Measurements from ENCODE around the gene NGEF.

The NGEF gene

GRCh38 chr2:232897598-232898408 is 115.3 kb downstream of the NGEF start:
- DNase-seq (ENCODE audit: low read depth): no peak

DNA sequence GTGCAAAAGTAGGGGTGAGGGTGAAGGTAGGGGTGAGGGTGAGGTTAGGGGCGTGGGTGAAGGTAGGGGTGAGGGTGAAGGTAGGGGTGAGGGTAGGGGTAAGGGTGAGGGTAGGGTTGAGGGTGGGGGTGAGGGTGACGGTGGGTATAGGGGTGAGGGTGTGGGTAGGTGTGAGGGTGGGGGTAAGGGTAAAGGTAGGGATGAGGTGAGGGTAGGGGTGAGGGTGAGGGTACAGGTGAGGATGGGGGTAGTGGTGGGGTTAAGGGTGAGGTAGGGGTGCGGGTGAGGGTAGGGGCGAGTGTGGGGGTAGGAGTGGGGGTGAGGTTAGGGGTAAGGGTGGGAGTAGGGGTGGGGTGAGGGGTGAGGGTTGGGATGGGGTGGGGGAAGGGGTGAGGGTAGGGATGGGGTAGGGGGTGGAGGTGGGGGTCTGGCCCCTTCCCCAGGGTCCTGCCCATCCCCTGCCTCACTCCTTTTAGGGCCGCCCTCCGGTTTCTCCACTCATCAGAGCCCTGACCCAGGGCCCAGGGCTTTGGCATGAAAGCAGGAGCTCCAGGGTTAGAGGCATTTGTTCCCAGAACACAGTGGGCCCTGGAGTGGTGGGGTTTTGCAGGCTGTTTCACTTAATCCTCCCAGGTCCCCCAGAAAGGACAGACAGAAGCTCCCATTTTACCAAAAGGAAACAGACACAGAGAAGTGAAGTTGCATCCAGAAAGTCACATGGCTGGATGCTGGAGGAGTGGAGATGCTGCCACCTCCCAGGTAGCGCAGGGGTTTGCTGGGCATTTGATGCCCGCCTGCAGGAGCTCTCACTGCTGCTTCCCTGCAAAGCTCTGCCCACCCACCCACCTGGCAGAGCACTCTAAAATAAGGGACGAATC is 116.1 kb downstream of the NGEF start:
- DNase-seq (ENCODE audit: low read depth): no peak

DNA sequence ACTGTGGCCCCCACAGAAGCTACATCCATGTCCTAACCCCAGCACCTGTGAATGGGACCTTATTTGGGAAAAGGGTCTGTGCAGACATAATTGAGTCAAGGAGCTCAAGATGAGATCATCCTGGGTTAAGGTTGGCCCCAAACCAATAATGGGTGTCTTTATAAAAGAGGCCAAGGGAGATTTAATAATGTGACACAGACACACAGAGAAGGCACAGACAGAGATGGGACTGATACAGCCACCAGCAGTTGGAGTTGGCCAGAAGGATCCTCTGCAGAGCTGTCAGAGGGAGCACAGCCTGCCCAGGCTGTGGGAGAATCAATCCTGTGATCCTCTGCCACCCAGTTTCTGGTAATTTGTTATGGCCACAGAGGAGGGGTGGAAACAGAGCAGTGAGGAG is 116.9 kb downstream of the NGEF start:
- no peak for DNase-seq (ENCODE audit: low read depth)

GRCh38 chr2:232894746-232895145 is 118.3 kb downstream of the NGEF start:
- no peak for DNase-seq (ENCODE audit: low read depth)

DNA sequence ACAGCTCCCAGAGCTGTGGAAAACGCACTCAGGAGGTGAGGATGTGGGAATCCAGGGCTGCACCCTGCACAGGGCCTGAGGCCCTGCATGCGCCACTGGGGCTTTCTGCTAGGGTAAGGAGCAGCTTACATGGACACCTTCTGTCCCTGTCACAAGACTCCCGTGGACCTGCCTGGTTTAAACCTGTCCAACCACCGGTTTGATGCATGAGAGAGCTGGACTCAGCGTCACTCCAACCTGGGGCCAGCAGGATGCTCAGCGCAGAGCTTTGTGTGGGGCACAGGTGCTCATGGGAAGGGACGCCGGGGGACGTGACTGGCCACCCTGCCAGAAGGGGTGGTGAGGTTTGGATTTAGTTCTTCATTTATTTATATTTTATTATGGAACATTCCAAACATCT is 118.8 kb downstream of the NGEF start:
- no peak for DNase-seq (ENCODE audit: low read depth)

- DNase-seq (ENCODE audit: low read depth): no peak
These were observed 119.2 kb downstream of the NGEF start for GRCh38 chr2:232893834-232894233.

DNA sequence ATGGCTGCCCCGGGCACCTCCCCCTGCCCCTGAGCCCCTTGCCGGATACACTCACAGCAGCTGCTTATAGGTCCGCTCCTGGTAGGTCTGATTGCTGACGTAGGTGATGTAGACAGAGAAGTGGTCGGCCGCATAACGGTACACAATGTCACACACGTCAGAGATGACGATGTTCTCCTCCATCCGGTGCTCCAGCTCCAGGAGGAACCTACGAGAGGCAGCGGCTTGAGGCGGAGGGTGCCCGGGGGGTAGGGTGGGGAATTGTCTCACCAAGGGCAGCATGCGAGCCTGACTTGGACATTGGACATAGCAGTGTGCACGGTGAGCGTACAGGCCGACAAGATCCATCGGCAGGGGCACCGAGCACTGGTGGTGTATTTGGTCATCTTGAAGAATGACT is 120.2 kb downstream of the NGEF start:
- DNase-seq (ENCODE audit: low read depth): no peak

GRCh38 chr2:232892221-232892620 is 120.8 kb downstream of the NGEF start:
- DNase-seq (ENCODE audit: low read depth): no peak

- peak; percentile 15 for DNase-seq (ENCODE audit: low read depth)
These were observed 121.4 kb downstream of the NGEF start for GRCh38 chr2:232891621-232892071.

DNA sequence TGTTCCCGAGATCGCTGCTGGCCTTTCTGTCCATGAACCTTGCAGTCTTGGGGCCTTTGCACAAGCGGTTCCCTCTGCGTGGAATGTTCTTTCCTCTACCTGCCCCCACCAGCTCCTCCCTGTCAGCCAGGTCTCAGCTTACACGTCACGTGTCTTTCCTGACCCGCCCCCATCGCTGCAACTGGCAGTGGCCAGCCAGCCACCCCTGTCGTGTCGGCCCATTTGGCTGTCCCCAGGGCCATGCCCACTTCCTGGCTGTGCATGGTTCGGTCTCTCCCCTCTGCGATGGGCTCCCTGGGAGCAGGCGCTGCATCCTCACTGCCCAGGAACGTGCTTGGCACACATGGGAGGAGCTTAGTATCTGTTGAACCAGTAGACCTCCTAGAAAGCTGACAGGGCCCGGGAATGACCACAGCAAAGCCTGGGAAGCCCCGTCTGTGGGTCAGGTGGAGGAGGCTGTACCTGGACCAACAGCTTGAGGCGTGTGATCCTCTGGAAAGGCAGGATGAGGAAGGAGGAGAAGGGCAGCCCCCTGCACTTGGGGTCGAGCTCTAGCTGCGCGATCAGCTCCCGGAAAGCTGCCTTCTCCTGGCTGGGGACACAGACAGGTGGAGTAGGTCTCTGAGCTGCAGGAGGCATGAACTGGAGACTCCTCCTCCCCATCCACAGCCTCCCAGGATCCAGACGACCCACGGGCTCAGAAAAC is 122.0 kb downstream of the NGEF start:
- DNase-seq (ENCODE audit: low read depth): no peak

DNA sequence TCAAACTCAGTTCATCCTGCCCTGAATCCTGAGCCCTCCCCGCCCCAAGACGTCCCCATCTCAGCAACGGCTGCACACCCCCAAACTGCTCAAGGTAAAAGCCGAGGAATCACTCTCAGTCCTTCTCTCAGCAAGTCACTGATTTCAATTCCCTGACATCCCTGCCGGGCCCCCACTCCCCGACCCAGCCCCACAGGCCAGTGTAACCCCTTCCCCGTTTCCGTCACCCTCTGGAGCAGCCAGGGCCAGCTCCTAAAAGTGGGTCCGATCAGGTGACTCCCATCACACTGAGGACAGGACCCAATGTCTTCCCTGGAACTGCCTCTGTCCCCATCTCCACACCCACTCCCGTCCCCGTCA is 122.5 kb downstream of the NGEF start:
- DNase-seq (ENCODE audit: low read depth): no peak

- no peak for DNase-seq (ENCODE audit: low read depth)
These were observed 123.1 kb downstream of the NGEF start for GRCh38 chr2:232889876-232890401.

DNA sequence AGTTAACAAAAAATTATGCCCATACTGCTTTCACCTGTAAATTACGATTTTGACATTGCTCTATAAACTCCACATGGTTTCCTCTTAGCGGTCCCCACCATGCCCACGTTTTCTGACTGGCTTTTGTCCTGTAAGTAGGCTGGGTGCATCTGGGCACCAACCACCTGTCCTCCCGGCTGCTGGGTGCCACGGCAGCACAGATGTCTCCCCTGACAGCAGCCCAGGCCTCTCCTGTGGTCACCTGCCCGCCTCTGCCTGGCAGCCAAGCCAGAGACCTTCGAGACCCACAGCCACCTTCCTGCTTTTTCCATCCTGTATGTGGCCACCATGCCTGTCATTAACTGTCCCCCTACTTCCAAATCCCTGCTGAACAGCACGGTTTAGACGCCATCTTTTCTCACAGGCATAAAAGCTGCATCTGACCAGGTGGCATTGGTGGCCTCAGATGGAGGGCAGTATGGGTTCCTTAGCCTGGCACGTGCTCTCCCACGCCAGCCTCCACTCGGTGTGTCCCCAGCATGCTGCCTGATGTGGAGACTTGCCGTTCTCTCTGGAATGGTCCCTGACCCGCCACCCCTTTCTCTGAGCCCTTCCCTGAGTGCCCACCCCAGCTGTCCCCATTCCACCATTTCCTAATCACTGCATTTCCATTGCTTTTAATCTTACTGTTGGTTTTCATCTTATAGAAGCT is 124.1 kb downstream of the NGEF start:
- no peak for DNase-seq (ENCODE audit: low read depth)

GRCh38 chr2:232888099-232888836 is 124.8 kb downstream of the NGEF start:
- no peak for DNase-seq (ENCODE audit: low read depth)

GRCh38 chr2:232887171-232887850 is 125.7 kb downstream of the NGEF start:
- DNase-seq (ENCODE audit: low read depth): no peak

DNA sequence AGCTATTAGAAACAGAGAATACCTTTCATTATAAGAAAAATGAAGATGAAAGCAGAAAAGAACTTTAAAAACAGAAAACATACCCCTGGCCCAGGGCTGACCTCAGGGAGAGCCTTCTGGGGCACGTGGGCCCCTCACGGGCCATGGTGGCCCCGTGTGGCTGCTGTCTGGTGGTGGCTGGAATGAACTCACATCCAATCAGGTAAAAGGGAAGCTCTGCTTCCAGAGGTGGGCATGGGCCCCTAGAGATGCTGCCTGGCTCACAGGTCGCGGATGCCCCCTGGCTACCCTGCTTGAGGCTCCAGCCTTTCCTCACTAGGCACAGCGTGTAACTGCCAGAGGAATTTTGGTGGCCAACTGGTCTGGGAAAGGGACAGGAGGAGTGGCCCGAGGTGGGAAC is 126.4 kb downstream of the NGEF start:
- no peak for DNase-seq (ENCODE audit: low read depth)

GRCh38 chr2:232886176-232886575 is 126.9 kb downstream of the NGEF start:
- DNase-seq (ENCODE audit: low read depth): no peak

- no peak for DNase-seq (ENCODE audit: low read depth)
These were observed 127.6 kb downstream of the NGEF start for GRCh38 chr2:232885264-232885961.

DNA sequence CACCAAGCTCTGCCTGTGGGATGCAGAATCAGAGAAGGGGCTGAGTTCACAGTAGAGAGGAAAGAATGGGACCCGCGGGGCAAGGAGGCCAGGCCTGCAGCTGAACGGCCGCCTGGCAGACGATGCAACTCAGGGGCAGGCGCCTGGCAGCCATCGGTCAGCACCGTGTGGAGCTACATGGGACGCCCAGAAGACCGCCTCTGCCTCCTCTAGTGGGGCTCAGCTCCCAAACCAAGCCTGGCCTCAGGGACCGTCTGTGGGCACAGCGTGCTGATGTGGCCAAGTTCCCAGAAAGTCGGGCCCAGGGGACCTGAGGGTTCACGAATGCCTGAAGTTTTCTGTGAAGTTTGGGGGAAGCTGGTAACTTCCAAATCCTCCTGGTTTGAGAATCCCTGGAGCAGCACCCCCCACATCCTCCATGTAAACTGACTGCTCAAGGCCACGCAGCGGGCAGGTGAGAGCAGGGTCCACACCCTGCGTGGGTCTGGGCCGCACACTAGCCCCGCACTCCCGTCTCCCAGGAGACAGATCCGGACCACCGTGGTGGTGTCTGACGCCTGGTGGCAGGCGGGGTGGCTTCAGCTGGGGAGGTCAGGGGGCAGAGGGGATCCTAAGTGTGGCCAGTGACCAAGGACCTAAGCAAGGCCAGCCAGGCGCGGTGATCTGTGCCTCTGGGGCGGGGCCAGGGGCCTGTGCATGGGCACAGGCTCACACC is 128.3 kb downstream of the NGEF start:
- no peak for DNase-seq (ENCODE audit: low read depth)
